NT2/D1 (cell line): ENCODE results near the gene CEBPB.

Experiments
- DNase-seq: peaks from one replicate; pipeline ENCODE4 v3.0.0-alpha.2; 2011; ENCODE audit warnings: low read depth, low spot score
- H3K27me3 ChIP-seq: 2 replicates; pipeline ENCODE4 v1.6.0; 2011; ENCODE audit warnings: mild to moderate bottlenecking; ENCODE audit not compliant: insufficient read length, insufficient read depth
- H3K36me3 ChIP-seq: 2 replicates; pipeline ENCODE4 v1.6.1; 2011; ENCODE audit warnings: mild to moderate bottlenecking, low read length, mixed read lengths; ENCODE audit not compliant: insufficient read depth, insufficient read length
- H3K4me1 ChIP-seq: 2 replicates; pipeline ENCODE4 v1.5.1; 2011; ENCODE audit not compliant: insufficient read depth, insufficient read length
- H3K4me3 ChIP-seq: 2 replicates; pipeline ENCODE4 v1.5.1; 2011; ENCODE audit warnings: low read depth; ENCODE audit not compliant: insufficient read length
- H3K9ac ChIP-seq: 2 replicates; pipeline ENCODE4 v1.6.0; 2011; ENCODE audit warnings: low read depth; ENCODE audit not compliant: insufficient read length
- H3K9me3 ChIP-seq: 2 replicates; pipeline ENCODE4 v1.5.1; 2011; ENCODE audit warnings: mild to moderate bottlenecking, low read length; ENCODE audit not compliant: insufficient read depth
- SUZ12 ChIP-seq: IDR thresholded peaks from 2 replicates; pipeline ENCODE4 v1.6.1; 2011; ENCODE audit not compliant: insufficient read length, insufficient read depth; ENCODE audit errors: extremely low read depth
- YY1 ChIP-seq: IDR thresholded peaks from 2 replicates; pipeline ENCODE4 v1.6.1; 2011; ENCODE audit not compliant: insufficient read length, insufficient read depth
- ZNF274 ChIP-seq: IDR thresholded peaks from 2 replicates; pipeline ENCODE4 v1.6.1; 2011; ENCODE audit warnings: mild to moderate bottlenecking, low read depth, low read length

Gene CEBPB

GRCh38 chr20:50218987-50219435 is 28.4 kb downstream of the CEBPB start:
- H3K36me3 ChIP-seq: no peaks in the 10 kb centered on the region
- peaks cover 17% of the 10 kb centered on the region for H3K4me1 ChIP-seq
- DNase-seq: no peak
- H3K27me3 ChIP-seq: no peaks in the 10 kb centered on the region
- H3K9ac ChIP-seq: peak overlapping the region; percentile 52
- H3K9me3 ChIP-seq: no peaks in the 10 kb centered on the region
- no peak overlapping the region for H3K4me3 ChIP-seq
- TF ChIP-seq SUZ12 (no peak), YY1 (no peak), ZNF274 (no peak)

GRCh38 chr20:50219600-50219999 is 29.0 kb downstream of the CEBPB start:
- Histone ChIP-seq H3K9ac (no peak overlapping the region), H3K36me3 (no peaks in the 10 kb centered on the region), H3K4me1 (peaks cover 20% of the 10 kb centered on the region), H3K4me3 (no peak overlapping the region), H3K9me3 (peaks cover 4% of the 10 kb centered on the region; the same call in 1 of the 2 replicates), H3K27me3 (no peaks in the 10 kb centered on the region)
- TF ChIP-seq SUZ12: no peak
- TF ChIP-seq YY1: no peak
- TF ChIP-seq ZNF274: no peak
- no peak for DNase-seq

GRCh38 chr20:50220093-50220893 is 29.7 kb downstream of the CEBPB start:
- DNase-seq: no peak
- peaks cover 4% of the 10 kb centered on the region; the same call in 1 of the 2 replicates for H3K9me3 ChIP-seq
- TF ChIP-seq ZNF274 (no peak), YY1 (no peak), SUZ12 (no peak)
- H3K36me3 ChIP-seq: no peaks in the 10 kb centered on the region
- no peak overlapping the region for H3K9ac ChIP-seq
- H3K4me3 ChIP-seq: no peak overlapping the region
- no peaks in the 10 kb centered on the region for H3K27me3 ChIP-seq
- peaks cover 20% of the 10 kb centered on the region for H3K4me1 ChIP-seq

GRCh38 chr20:50220894-50221365 is 30.3 kb downstream of the CEBPB start:
- DNase-seq: no peak
- Histone ChIP-seq H3K9me3 (peaks cover 4% of the 10 kb centered on the region; the same call in 1 of the 2 replicates), H3K27me3 (no peaks in the 10 kb centered on the region), H3K4me3 (no peak overlapping the region), H3K36me3 (no peaks in the 10 kb centered on the region), H3K9ac (no peak overlapping the region), H3K4me1 (peaks cover 20% of the 10 kb centered on the region)
- TF ChIP-seq SUZ12 (no peak), YY1 (no peak), ZNF274 (no peak)

DNA sequence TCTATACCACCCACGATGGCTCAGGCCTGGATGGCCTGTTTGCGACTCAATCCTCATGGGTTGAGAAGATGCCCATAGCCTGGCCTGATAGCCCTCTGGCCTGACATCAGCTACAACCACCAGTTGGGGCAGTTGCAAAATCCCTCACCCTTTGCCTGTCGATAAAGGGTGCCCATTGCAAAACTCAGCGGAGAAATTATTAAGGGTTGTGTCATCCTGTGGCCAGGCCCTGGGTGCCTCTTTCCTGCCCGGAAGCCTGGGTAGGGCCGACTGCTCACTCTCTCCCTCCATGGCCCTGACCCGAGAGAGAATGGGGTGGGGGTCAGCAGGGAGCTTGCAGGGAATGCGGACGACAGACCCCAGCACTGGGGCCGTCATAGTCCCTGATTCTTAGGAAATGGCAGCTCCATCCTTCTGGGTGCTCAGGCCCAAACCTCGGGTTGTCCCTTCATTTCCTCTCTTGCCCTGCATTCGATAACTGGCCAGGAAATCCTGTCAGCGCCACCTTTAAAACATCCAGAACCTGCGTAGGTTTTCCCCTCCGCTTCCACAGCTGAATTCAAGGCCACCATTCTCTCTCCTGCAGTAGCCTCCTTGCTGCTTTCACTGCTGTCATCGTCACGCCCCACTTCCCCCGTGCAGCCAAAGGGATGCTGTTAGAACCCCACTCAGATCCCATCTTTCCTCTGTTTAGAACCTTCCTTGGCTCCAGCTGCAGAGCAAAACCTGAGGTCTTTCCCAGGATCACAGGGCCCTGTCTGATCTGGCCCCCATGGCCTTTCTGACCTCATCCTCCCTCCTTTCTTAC is 31.1 kb downstream of the CEBPB start:
- no peak for TF ChIP-seq YY1
- no peak for TF ChIP-seq SUZ12
- TF ChIP-seq ZNF274: no peak
- DNase-seq: no peak

DNA sequence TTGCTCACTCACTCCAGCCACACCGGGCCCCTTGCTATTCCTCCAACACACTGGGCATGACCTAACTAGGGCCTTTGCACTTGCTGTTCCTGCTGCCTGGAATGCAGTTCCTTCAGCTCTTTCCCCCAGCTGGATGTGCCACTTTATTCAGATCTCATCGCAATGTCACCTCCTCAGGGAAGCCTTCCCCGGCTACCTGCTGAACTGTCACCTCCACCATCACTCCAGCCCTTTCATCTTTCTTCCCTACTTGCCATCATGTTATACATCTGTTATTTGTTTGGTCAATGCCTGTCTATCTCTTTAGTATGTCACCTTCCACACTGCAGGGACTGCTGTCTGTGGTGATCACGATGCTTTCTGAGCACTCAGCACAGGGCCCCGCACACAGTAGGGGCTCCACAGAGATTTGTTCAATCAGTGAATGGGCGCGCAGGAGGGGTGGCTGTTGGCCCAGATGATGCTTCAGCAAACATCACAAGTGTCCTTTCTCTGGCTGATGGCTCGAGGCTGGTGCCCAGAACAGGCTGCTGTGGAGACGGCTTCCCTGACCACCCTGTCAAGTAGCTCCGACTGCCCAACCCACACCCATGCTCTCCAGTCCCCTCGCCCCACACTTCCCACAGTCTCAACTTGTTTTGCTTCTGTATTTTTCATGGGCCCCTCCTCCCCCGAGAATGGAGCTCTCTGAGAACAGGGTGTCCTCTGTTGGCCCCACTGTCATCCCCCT is 31.8 kb downstream of the CEBPB start:
- peaks cover 15% of the 10 kb centered on the region for H3K4me1 ChIP-seq
- no peaks in the 10 kb centered on the region for H3K36me3 ChIP-seq
- H3K4me3 ChIP-seq: no peak overlapping the region
- TF ChIP-seq SUZ12 (no peak), YY1 (no peak), ZNF274 (no peak)
- no peak for DNase-seq
- no peak overlapping the region for H3K9ac ChIP-seq
- no peaks in the 10 kb centered on the region for H3K27me3 ChIP-seq
- peaks cover 4% of the 10 kb centered on the region; the same call in 1 of the 2 replicates for H3K9me3 ChIP-seq

More for the DNA sequence above, 31.1 kb downstream of the CEBPB start:
- Histone ChIP-seq H3K4me3 (no peak overlapping the region), H3K36me3 (no peaks in the 10 kb centered on the region), H3K9ac (no peak overlapping the region), H3K27me3 (no peaks in the 10 kb centered on the region), H3K9me3 (peaks cover 4% of the 10 kb centered on the region; the same call in 1 of the 2 replicates), H3K4me1 (peaks cover 20% of the 10 kb centered on the region)
